PC-3 (cell line): ENCODE results near the gene TPRN.

Experiments
- CTCF ChIP-seq: fragments of 300-600 bp; sonication (generic); conservative IDR thresholded peaks from 2 replicates; pipeline ENCODE4 v1.5.1; 2017; ENCODE audit warnings: antibody characterized with exemption, low read depth, mild to moderate bottlenecking, low read length
- EZH2 ChIP-seq: fragments of 300-600 bp; sonication (generic); IDR thresholded peaks from one replicate; pipeline ENCODE4 v1.6.1; 2017; ENCODE audit warnings: antibody characterized with exemption, mild to moderate bottlenecking, low read length; ENCODE audit not compliant: unreplicated experiment
- EZH2phosphoT487 ChIP-seq: fragments of 300-600 bp; sonication (generic); IDR thresholded peaks from 2 replicates; pipeline ENCODE4 v1.6.1; 2018; ENCODE audit warnings: mild to moderate bottlenecking, antibody characterized with exemption, low read length, borderline replicate concordance

DNA sequence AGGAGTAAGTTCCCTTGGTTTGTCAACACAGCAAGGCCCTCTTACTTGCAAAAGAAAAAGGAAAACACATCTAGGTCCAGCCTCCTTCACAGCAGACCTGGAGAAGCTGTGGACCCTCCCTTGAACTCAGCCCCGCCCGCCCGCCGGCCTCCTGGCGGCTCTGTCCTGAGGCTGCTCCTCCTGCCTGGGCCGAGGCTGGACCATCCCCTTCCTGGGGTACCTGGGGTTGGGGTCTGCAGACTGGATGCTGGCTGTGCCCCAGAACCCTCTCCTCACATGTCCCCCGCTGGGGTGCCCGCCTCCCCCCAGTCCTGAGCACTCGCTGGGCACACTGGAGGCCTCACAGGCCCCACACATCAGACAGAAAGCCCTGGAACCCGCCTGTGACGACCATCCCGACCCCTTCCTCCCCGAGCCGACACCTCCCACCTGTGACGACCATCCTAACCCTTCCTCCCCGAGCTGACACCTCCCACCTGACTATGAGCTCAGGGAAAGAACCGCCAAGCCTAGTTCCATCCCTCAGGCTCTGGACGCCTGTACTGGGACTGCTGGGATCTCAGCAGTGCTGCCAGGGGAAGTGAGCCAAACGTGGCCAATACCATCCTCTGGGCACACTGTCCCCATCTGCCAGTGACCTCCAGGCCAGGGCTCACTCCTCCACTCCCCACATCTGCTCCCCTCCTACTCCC, 21.5 kb downstream of the TPRN start:
- TF ChIP-seq CTCF (no peak), EZH2 (no peak), EZH2phosphoT487 (no peak)
